Lung (tissue), 12 donors: ENCODE data around the gene MCM5. TPM values are rescaled to one million over a fixed set of nuclear protein-coding genes. Genes with fewer than 3 reads are reported as not detected.

Experiments
- ATAC-seq: fragments of 200-7000 bp; cut with Tn5 transposase; one replicate; pipeline ENCODE4 v1.9.1; 2020; ENCODE audit warnings: moderate number of reproducible peaks; ENCODE audit not compliant: insufficient read depth, low FRiP score
- DNase-seq, 3 donors: peaks; one replicate each; pipeline ENCODE4 v3.0.0-alpha.2; 2013 to 2017
- H3K27ac ChIP-seq, 2 donors: one replicate each; pipeline ENCODE4 v1.5.1; 2013; ENCODE audit warnings: mild to moderate bottlenecking in 2 of 2, moderate library complexity in 2 of 2, control low read depth in 1 of 2, inconsistent platforms in 1 of 2, low read depth in 1 of 2, low read length in 1 of 2
- H3K27me3 ChIP-seq, 3 donors: one replicate each; pipeline ENCODE4 v1.5.1; 2013; ENCODE audit warnings: low read length in 2 of 3; ENCODE audit not compliant: control insufficient read depth in 3 of 3, insufficient read depth in 3 of 3
- H3K36me3 ChIP-seq, 4 donors: one replicate each; pipeline ENCODE4 v1.5.1; 2013; ENCODE audit warnings: low read length in 4 of 4, mild to moderate bottlenecking in 1 of 4, moderate library complexity in 1 of 4; ENCODE audit not compliant: control insufficient read depth in 4 of 4, insufficient read depth in 4 of 4
- H3K4me1 ChIP-seq, 5 donors: one replicate each; pipeline ENCODE4 v1.5.1; 2013; ENCODE audit warnings: low read length in 5 of 5, mild to moderate bottlenecking in 2 of 5, moderate library complexity in 1 of 5; ENCODE audit not compliant: control insufficient read depth in 5 of 5, insufficient read depth in 5 of 5
- H3K4me3 ChIP-seq: one replicate; pipeline ENCODE4 v1.5.1; 2013; ENCODE audit warnings: mild to moderate bottlenecking, control low read depth, moderate library complexity
- H3K9ac ChIP-seq, 2 donors: one replicate each; pipeline ENCODE4 v1.5.1; 2013; ENCODE audit warnings: low read length in 2 of 2, control low read depth in 1 of 2; ENCODE audit not compliant: insufficient read depth in 1 of 2
- H3K9me3 ChIP-seq, 4 donors: one replicate each; pipeline ENCODE4 v1.5.1; 2013; ENCODE audit warnings: low read length in 3 of 4, mild to moderate bottlenecking in 1 of 4, moderate library complexity in 1 of 4; ENCODE audit not compliant: control insufficient read depth in 4 of 4, insufficient read depth in 3 of 4
- CTCF ChIP-seq: IDR thresholded peaks from 2 replicates; pipeline ENCODE4 v1.5.1; 2012; ENCODE audit warnings: mild to moderate bottlenecking; ENCODE audit errors: control extremely low read depth, extremely low read depth
- WGBS, 2 donors: extraction: QIAGEN DNeasy Blood & Tissue Kit; methylation state at CpG; one replicate each; pipeline ENCODE4 v1.1.7; 2013; 5-methylcytosine and 5-hydroxymethylcytosine counted together
- polyA plus RNA-seq, 2 donors: library from polyadenylated mRNA; stranded (reverse); fragments of 200-250 nt; gene quantifications; one replicate each; pipeline ENCODE4 v1.2.1, GENCODE V29; 2013
- total RNA-seq, 2 donors: library from RNA; depleted of rRNA in 1 of 2; stranded (reverse); fragments of >200 nt in 1 of 2; gene quantifications; one replicate each; pipeline ENCODE4 v1.2.1, GENCODE V29; 2014 to 2021
- donor health status: control.
- donor health status: control.
- donor health status: Bipolar disorder and iron deficiency.
- donor health status: healthy.
- donor health status: DM: yes; HTN: yes; CAD: no.

The MCM5 gene
- total and polyA plus RNA-seq, 4 donors, result 17.6 to 43.1 (median 25.9) TPM

GRCh38 chr22:35452351-35452781 is 52.4 kb downstream of the MCM5 start:
- 65 to 90% methylated on average over 15 of the region's 15 CpGs for WGBS, 2 donors
- H3K27ac ChIP-seq, result peak overlapping the region in 1 of 2 donors; percentile 76

GRCh38 chr22:35452810-35453743 is 53.1 kb downstream of the MCM5 start:
- peaks cover 0 to 15% (median 6%) of the 10 kb centered on the region in 5 donors for H3K4me1 ChIP-seq
- H3K27ac ChIP-seq, result peak overlapping the region in 1 of 2 donors; percentile 76
- WGBS, 2 donors, result 72 to 85% methylated on average over 13 of the region's 13 CpGs
- H3K36me3 ChIP-seq, result no peaks in the 10 kb centered on the region
- ATAC-seq, result no peak
- H3K9me3 ChIP-seq, result no peaks in the 10 kb centered on the region
- no peak for TF ChIP-seq CTCF
- no peak overlapping the region for H3K9ac ChIP-seq
- H3K27me3 ChIP-seq, result peaks cover 0 to 3% (median 2%) of the 10 kb centered on the region in 3 donors
- no peak for DNase-seq
- H3K4me3 ChIP-seq, result no peak overlapping the region

More at GRCh38 chr22:35452351-35452781, 52.4 kb downstream of the MCM5 start:
- peaks cover 0 to 3% (median 2%) of the 10 kb centered on the region in 3 donors for H3K27me3 ChIP-seq
- peaks cover 0 to 19% (median 10%) of the 10 kb centered on the region in 5 donors for H3K4me1 ChIP-seq
- H3K9ac ChIP-seq, result no peak overlapping the region
- peak; percentile 60 to 80 (median 69) for DNase-seq
- TF ChIP-seq CTCF, result no peak
- H3K36me3 ChIP-seq, result no peaks in the 10 kb centered on the region
- no peak overlapping the region for H3K4me3 ChIP-seq
- H3K9me3 ChIP-seq, result no peaks in the 10 kb centered on the region
- ATAC-seq, result peak; percentile 73

- DNase-seq, result peak; percentile 42 to 69 (median 59)
- ATAC-seq, result no peak
Observed at GRCh38 chr22:35454416-35455054, 54.6 kb downstream of the MCM5 start.

More at GRCh38 chr22:35454416-35455054, 54.6 kb downstream of the MCM5 start:
- Histone ChIP-seq H3K4me1 (peaks cover 0 to 11% (median 4%) of the 10 kb centered on the region in 5 donors), H3K4me3 (no peak overlapping the region), H3K9ac (no peak overlapping the region), H3K9me3 (no peaks in the 10 kb centered on the region), H3K27ac (no peak overlapping the region), H3K36me3 (no peaks in the 10 kb centered on the region), H3K27me3 (peaks cover 0 to 3% (median 2%) of the 10 kb centered on the region in 3 donors)
- no peak for TF ChIP-seq CTCF
- WGBS, 2 donors, result 65 to 73% methylated on average over 9 of the region's 9 CpGs
